Right cardiac atrium (tissue), 5 donors: Measurements from ENCODE around the gene GABRE. TPM values are rescaled to one million over a fixed set of nuclear protein-coding genes. Genes with fewer than 3 reads are reported as not detected.

Source experiments
- ATAC-seq, 2 donors: fragments of 200-7000 bp; cut with Tn5 transposase; one replicate each; pipeline versions ENCODE4 v1.8.0 to v1.9.1; 2020; ENCODE audit warnings: moderate library complexity in 2 of 2, mild to moderate bottlenecking in 1 of 2
- DNase-seq, 3 donors: peaks; one replicate each; pipeline ENCODE4 v3.0.0-alpha.2; 2020
- H3K27ac ChIP-seq: one replicate; pipeline ENCODE4 v1.5.1; 2013; ENCODE audit warnings: mild to moderate bottlenecking, low read length, control low read depth, moderate library complexity
- H3K27me3 ChIP-seq: one replicate; pipeline ENCODE4 v1.6.1; 2013; ENCODE audit not compliant: control insufficient read depth, insufficient read depth
- H3K4me1 ChIP-seq: one replicate; pipeline ENCODE4 v1.6.1; 2013; ENCODE audit warnings: low read length; ENCODE audit not compliant: control insufficient read depth, insufficient read depth
- H3K4me3 ChIP-seq: one replicate; pipeline ENCODE4 v1.5.1; 2013; ENCODE audit warnings: low read length, control low read depth
- H3K9me3 ChIP-seq: one replicate; pipeline ENCODE4 v1.6.1; 2013; ENCODE audit warnings: low read length; ENCODE audit not compliant: control insufficient read depth
- WGBS: extraction: QIAGEN DNeasy Blood & Tissue Kit; methylation state at CpG from one replicate; pipeline ENCODE4 v1.1.7; 2013; 5-methylcytosine and 5-hydroxymethylcytosine counted together
- intact Hi-C, 4 donors: fragments of 100-400 bp; cut with DNase I; formaldehyde crosslinking; loops; one replicate each; pipeline versions ENCODE4 v1.11.0 to v1.14.0; 2022 to 2023
- long read RNA-seq, 4 donors: library from polyadenylated mRNA; unstranded; transcript quantifications; one replicate each; pipeline ENCODE4 v2.0.0, GENCODE V29; 2020 to 2021
- polyA plus RNA-seq: library from polyadenylated mRNA; stranded (reverse); fragments of 200-250 nt; gene quantifications from one replicate; pipeline ENCODE4 v1.2.3, GENCODE V29; 2013
- total RNA-seq, 4 donors: library from RNA; stranded (reverse); fragmentation: NEBNext Ultra II Directional; extraction: Animal tissue kit (Norgen Biotek cat#: 25700); gene quantifications; one replicate each; pipeline ENCODE4 v1.2.1, GENCODE V29; 2021
- donor health status: healthy with polysubstance abuse.
- donor health status: DM: no; HTN: yes; CAD: no.
- donor health status: DM: no; HTN: no; CAD: no.
- donor health status: DM: no; HTN: yes; CAD: no; lungs with severe emphysema.
- donor health status: DM: yes; HTN: yes; CAD: no.

The GABRE gene
- 10 to 100 TPM; 11.7 to 15.3 (median 12.4) TPM for total RNA-seq
- 8.8 TPM for polyA plus RNA-seq
- long read RNA-seq, donor 1, partial matches to known transcripts: 0 of 5 reads
- long read RNA-seq, donor 1, other reads (novel, unspliced or antisense): 5 of 5 reads
- long read RNA-seq, donor 2: 0 reads
- long read RNA-seq, donor 3, partial matches to known transcripts: 0 of 3 reads
- long read RNA-seq, donor 3, other reads (novel, unspliced or antisense): 3 of 3 reads
- long read RNA-seq, donor 4: 0 reads

GRCh38 chrX:151974336-151975227 is at the start of gene GABRE:
Gene GABRE (minus strand): TSS chrX:151974676. CDS start chrX:151974625, 51 bp downstream.
- intact Hi-C loops: no loop called here
- peak within 1 kb of the TSS; percentile 20 for H3K27ac ChIP-seq

DNA sequence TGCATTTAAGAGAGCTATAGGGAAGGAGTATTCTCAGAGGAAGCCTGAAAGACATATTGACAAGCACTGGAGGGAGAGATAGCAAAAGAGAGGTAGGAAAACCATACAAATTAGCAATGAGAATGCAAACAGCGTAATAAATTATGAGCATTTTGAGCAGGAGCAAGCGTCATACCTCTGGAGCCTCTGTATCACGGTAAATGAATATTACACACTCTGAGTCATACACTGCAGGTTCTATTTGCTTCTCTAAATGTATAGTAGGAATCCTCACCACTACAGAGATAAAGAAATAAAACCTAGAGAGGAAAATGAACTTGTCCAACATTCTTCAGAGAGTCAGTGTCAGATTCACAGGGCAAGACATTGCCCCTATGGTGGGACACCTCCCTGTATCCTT is 46.4 kb upstream of the GABRE start:
- 90% methylated on average over 3 of the region's 3 CpGs for WGBS
- intact Hi-C loops: no loop called here
- no peaks in the 10 kb centered on the region for H3K4me1 ChIP-seq
- H3K9me3 ChIP-seq: no peaks in the 10 kb centered on the region
- no peak for DNase-seq
- no peak overlapping the region for H3K4me3 ChIP-seq
- no peaks in the 10 kb centered on the region for H3K27me3 ChIP-seq
- no peak overlapping the region for H3K27ac ChIP-seq
- ATAC-seq: no peak

More at GRCh38 chrX:151974336-151975227, at the start of gene GABRE:
- WGBS: 2% methylated on average over 81 of the region's 90 CpGs
- Histone ChIP-seq H3K4me3 (peak within 1 kb of the TSS; percentile 89), H3K27me3 (no peaks in the 10 kb centered on the region), H3K9me3 (no peaks in the 10 kb centered on the region), H3K4me1 (peaks cover 2% of the 10 kb centered on the region)
- ATAC-seq: peak; percentile 82 to 86
- DNase-seq: peak; percentile 58 to 85 (median 75)

GRCh38 chrX:151999813-152000212 is 25.3 kb upstream of the GABRE start:
- intact Hi-C loops: no loop called here
- Histone ChIP-seq H3K4me1 (no peaks in the 10 kb centered on the region), H3K27me3 (no peaks in the 10 kb centered on the region), H3K27ac (no peak overlapping the region), H3K9me3 (no peaks in the 10 kb centered on the region), H3K4me3 (no peak overlapping the region)
- DNase-seq (no peak), ATAC-seq (no peak)
- WGBS: 86% methylated on average over 5 of the region's 5 CpGs

DNA sequence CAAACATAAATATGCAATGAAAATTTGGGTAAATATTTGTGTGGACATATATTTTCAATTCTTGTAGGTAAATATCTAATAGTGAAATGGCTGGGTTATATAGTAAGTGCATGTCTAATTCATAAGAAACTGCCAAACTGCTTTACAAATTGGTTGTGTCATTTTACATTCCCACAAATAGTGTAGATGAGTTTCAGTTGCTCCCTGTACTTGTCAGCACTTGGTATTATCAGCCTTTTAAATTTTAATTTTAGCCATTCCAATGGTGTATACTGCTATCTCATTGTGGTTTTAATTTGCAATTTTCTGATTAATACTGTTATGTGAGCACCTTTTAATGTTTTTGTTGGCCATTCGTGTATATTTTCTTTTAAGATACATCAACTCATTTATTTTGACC is 23.1 kb upstream of the GABRE start:
- no peak for ATAC-seq
- Histone ChIP-seq H3K4me3 (no peak overlapping the region), H3K9me3 (no peaks in the 10 kb centered on the region), H3K4me1 (no peaks in the 10 kb centered on the region), H3K27ac (no peak overlapping the region), H3K27me3 (no peaks in the 10 kb centered on the region)
- no peak for DNase-seq
- intact Hi-C loops: no loop called here
- 95% methylated on average over 1 of the region's 1 CpG for WGBS

- no peak overlapping the region for H3K4me3 ChIP-seq
- H3K9me3 ChIP-seq: no peaks in the 10 kb centered on the region
- no peak for DNase-seq
- intact Hi-C loops: no loop called here
- ATAC-seq: no peak
- no peaks in the 10 kb centered on the region for H3K27me3 ChIP-seq
- H3K27ac ChIP-seq: no peak overlapping the region
- WGBS: 76% methylated on average over 5 of the region's 5 CpGs
- no peaks in the 10 kb centered on the region for H3K4me1 ChIP-seq
These were observed 21.9 kb upstream of the GABRE start for GRCh38 chrX:151996347-151996746.

DNA sequence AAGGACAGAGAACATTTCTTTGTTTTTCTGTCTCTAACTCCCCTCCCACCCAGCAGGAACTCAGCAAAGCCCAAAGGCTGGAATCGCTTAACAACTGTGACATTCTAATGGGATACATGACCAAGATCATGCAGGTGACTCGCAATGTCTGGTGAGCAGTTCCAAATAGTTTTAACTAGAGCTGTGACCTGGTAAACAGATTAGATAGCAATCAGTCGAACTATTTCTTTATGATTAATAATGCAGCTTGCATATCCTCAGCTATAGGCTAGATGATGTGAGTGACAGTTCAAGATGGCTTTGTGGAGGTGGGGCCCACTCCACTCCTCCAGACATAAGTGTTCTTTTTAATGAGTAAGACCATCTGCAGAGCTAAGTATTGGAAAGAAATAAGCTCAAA is 20.0 kb upstream of the GABRE start:
- ATAC-seq: no peak
- 91% methylated on average over 3 of the region's 3 CpGs for WGBS
- no peaks in the 10 kb centered on the region for H3K4me1 ChIP-seq
- H3K27me3 ChIP-seq: no peaks in the 10 kb centered on the region
- intact Hi-C loops: no loop called here
- no peak overlapping the region for H3K27ac ChIP-seq
- no peak for DNase-seq
- no peaks in the 10 kb centered on the region for H3K9me3 ChIP-seq
- no peak overlapping the region for H3K4me3 ChIP-seq

DNA sequence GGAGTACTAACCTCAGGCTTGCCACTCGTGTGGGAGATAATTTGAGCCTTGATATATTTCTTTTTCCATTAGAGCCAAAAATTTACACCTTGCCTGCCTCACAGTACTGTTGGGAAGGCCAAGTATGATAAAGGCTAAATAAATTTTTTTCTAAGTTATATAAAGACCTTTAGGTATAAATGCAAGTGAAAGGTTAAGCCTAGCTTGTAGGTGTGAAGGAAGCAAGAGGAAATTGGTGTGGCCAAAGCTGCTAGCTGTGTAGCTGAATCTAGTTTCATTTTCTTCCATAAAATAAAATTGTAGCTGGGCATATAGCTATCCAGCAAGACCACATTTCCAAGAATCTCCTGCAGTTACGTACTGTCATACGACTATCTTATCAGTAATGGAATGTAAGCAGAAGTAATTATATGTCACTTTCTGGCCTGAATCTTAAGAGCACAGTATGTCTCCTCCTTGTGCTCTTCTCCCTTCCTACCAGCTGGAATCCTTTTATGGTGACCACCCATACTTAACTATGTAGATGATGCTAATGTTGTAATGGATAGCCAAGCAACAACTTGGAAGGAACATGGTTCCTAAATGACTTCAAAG is 14.3 kb upstream of the GABRE start:
- no peak for ATAC-seq
- intact Hi-C loops: no loop called here
- WGBS: 62% methylated on average over 3 of the region's 3 CpGs

GRCh38 chrX:151987108-151987507 is 12.6 kb upstream of the GABRE start:
- no peak for ATAC-seq
- DNase-seq: no peak
- intact Hi-C loops: no loop called here

More for the DNA sequence above, 14.3 kb upstream of the GABRE start:
- no peaks in the 10 kb centered on the region for H3K27me3 ChIP-seq
- H3K9me3 ChIP-seq: no peaks in the 10 kb centered on the region
- H3K4me3 ChIP-seq: no peak overlapping the region
- no peak for DNase-seq
- H3K4me1 ChIP-seq: peaks cover 2% of the 10 kb centered on the region
- no peak overlapping the region for H3K27ac ChIP-seq

DNA sequence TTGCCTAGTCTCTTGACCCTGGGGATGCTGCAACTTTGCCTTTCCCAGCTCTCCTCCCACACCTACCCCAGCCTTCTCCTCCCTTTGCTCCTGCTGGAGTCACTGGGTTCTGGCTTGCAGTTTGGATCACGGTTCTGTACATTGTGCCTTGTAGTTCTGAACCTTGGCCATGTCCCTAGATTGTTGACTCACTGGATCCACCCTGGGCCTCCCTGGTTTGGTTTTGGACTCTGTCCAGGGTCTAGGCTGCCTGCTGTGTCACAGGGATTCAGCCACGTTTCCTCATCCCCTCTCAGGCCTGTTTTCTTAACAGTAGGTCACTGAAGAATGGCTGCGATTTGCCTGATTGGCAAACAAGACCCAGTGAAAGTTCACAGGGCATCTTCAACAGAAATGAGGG is 11.5 kb upstream of the GABRE start:
- peaks cover 4% of the 10 kb centered on the region for H3K4me1 ChIP-seq
- H3K9me3 ChIP-seq: no peaks in the 10 kb centered on the region
- no peaks in the 10 kb centered on the region for H3K27me3 ChIP-seq
- H3K4me3 ChIP-seq: no peak overlapping the region
- ATAC-seq (peak; percentile 55 to 80), DNase-seq (peak in 1 of 3 donors; percentile 38)
- no peak overlapping the region for H3K27ac ChIP-seq
- 60% methylated on average over 3 of the region's 3 CpGs for WGBS
- intact Hi-C loops: no loop called here

More at GRCh38 chrX:151987108-151987507, 12.6 kb upstream of the GABRE start:
- WGBS: 76% methylated on average over 4 of the region's 4 CpGs
- H3K27me3 ChIP-seq: no peaks in the 10 kb centered on the region
- no peak overlapping the region for H3K27ac ChIP-seq
- H3K9me3 ChIP-seq: no peaks in the 10 kb centered on the region
- H3K4me3 ChIP-seq: no peak overlapping the region
- peaks cover 4% of the 10 kb centered on the region for H3K4me1 ChIP-seq

- WGBS: 86% methylated on average over 4 of the region's 4 CpGs
- no peak for ATAC-seq
- H3K27ac ChIP-seq: no peak overlapping the region
- peaks cover 4% of the 10 kb centered on the region for H3K4me1 ChIP-seq
- no peak for DNase-seq
- no peak overlapping the region for H3K4me3 ChIP-seq
- intact Hi-C loops: no loop called here
- no peaks in the 10 kb centered on the region for H3K27me3 ChIP-seq
- H3K9me3 ChIP-seq: no peaks in the 10 kb centered on the region
These were observed 11.1 kb upstream of the GABRE start for GRCh38 chrX:151985531-151985930.

- ATAC-seq (peak in 1 of 2 donors; percentile 29), DNase-seq (no peak)
- H3K27ac ChIP-seq: no peak overlapping the region
- H3K27me3 ChIP-seq: no peaks in the 10 kb centered on the region
- H3K4me1 ChIP-seq: peaks cover 4% of the 10 kb centered on the region
- 67% methylated on average over 4 of the region's 4 CpGs for WGBS
- intact Hi-C loops: no loop called here
- H3K9me3 ChIP-seq: no peaks in the 10 kb centered on the region
- H3K4me3 ChIP-seq: no peak overlapping the region
These were observed 10.4 kb upstream of the GABRE start for GRCh38 chrX:151984902-151985301.
